Inflammatory macrophage (primary cell): ENCODE data around the gene TSC22D1.
A peak's percentile ranks its signal among the peaks of the same experiment; 100 is the strongest.

ENCODE experiments used
- DNase-seq, 2 donors: peaks; one replicate each; pipeline ENCODE4 v3.0.0-alpha.2; 2020 to 2022

TSC22D1 gene

DNA sequence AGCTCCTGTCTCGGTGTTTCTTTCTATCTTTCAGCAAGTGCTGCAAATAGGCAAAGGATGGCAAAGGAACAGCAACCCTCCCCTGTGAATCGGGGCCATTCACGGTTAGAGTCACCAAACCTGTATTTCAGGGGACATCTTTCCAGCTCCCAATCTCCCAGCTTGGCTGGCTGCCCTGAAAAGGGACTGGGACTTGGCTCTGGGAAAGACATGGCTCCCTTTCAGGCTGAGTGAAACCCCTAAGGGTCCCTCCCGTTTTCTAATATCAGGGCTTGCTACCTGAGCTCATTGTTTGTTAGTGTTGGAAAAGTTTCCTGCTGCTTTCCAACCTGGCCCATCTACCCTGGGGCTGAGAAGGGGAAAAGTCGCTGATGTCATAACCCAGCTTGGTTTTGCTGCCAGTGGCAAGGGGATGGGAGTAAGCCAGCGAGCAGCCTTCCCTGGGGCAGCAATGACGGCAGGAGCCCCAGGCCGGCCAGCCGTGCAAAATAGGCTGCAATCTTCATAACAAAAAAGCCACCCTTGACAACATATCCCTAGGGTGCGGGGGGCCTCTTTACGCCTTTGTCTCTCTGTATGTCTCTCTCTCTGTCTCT lies 172.6 kb downstream of the TSC22D1 start:
- no peak for DNase-seq

DNA sequence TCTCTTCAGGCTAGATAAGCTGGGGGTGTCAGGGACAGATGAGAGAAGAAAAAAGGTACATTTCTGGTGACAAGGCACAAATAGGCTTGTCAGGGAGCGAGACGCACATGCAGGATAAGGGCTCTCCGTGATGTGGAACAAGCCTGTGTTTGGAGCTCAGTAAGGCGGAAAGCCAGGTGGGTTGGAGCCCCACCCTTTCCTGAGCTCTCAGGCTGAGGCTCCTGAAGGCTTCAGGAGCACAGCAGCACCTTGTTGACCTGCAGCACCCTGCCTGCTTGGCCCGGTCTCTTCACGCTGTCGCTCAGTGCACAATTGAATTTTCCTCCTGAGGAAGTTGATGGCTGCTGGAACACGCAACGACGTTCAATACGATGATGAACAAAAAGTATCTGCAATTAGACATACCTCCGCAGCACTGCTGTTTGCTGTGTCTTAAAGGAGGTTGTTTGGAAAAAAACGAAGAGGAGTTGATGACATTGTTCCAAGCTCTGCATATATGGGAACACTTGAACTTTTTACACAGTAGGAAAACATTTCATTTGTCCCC lies 173.2 kb downstream of the TSC22D1 start:
- DNase-seq: no peak

DNA sequence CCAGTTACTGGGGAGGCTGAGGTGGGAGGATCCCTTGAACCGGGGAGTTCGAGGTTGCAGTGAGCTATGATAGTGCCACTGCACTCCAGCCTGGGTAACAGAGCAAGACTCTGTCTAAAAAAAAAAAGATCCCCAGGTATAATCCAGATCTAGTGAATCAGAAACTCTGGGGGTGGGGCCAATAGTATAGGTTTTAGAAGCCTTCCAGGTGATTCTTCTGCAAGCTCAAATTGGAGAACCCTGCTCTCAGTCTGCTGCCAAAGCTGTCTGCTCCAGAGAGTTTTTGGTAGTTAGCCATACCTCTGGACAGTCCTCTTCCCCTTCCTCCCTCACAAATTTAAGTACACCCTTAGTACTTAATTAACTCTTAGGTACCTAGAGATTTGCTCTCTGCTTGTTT lies 174.6 kb downstream of the TSC22D1 start:
- no peak for DNase-seq

DNA sequence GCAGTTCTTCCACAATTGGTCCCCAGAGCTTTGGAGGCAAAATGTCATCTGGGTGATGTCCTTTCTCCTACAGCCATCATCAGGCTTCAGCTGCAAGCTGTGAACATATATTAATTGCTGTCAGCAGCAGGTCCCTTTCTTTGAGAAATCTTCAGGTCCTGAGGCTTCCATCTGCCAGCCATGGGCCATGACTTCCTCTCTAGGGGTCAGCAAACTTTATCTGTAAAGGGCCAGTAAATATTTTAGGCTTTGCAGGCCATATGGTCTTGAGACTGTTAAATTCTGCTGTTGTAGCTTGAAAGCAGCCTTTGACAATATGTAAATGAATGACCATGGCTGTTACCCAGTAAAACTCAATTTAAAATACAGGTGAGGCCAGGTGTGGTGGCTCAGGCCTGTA lies 175.4 kb downstream of the TSC22D1 start:
- DNase-seq: no peak

DNA sequence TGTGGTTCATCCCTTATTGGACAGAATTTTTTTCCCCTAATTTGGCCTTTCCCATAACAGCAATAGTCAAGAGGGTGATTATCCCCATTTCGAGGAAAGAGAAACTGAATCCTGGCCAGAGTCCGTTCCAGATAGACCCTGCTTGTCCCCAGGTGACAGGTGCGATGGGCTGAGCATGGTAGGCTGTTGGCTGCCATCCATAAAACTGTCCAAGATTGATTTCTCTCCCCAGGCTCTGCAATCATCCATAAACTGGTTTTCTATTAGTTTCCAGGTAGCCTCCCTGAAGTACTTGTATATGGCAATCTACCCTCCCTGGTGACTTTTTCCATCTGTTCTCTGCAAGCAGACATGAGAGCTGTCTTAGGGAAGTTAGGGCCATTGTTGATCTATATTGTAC lies 177.1 kb downstream of the TSC22D1 start:
- DNase-seq: no peak

DNA sequence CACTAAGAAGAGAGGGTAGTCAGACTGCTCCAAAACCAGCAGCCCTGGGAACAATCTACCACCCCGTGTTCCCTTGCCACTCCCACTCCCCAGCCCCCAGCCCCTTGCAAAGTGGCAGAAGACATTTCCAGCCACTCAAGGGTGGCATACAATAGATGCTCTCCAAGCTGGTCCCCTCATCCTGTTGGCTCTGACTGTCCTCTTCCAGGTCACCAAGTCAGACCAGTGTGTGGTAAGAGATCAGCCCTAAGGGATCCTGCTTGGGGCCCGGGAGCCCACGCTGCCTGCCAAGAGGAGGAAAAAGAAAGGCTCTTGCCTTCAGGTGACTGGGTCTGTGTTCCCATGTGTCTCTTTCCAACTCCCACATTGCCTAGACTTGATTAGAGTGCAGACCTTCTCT lies 177.5 kb downstream of the TSC22D1 start:
- no peak for DNase-seq

DNA sequence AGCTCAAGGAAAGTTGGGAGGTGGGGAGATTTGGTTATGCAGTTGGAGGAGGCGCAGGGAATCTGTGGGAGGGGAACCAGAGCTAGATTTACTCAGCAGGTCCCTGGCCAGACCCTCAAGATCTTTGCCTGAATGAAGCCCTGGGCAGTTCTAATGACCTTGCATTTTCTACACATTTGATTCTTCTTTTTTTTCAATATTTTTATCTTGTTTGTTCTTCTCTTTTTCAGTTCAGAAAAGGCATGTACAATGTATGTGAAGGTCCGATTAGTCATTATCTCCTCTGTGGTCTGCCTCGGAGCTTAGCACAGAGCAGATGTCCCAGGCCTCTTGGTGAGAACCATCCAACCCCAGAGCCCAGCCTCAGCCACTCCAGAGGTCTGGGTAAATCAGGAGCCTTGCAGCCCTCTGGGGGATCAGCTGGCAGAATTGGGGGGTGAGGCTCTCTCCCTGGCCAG lies 178.3 kb downstream of the TSC22D1 start:
- DNase-seq: no peak

DNA sequence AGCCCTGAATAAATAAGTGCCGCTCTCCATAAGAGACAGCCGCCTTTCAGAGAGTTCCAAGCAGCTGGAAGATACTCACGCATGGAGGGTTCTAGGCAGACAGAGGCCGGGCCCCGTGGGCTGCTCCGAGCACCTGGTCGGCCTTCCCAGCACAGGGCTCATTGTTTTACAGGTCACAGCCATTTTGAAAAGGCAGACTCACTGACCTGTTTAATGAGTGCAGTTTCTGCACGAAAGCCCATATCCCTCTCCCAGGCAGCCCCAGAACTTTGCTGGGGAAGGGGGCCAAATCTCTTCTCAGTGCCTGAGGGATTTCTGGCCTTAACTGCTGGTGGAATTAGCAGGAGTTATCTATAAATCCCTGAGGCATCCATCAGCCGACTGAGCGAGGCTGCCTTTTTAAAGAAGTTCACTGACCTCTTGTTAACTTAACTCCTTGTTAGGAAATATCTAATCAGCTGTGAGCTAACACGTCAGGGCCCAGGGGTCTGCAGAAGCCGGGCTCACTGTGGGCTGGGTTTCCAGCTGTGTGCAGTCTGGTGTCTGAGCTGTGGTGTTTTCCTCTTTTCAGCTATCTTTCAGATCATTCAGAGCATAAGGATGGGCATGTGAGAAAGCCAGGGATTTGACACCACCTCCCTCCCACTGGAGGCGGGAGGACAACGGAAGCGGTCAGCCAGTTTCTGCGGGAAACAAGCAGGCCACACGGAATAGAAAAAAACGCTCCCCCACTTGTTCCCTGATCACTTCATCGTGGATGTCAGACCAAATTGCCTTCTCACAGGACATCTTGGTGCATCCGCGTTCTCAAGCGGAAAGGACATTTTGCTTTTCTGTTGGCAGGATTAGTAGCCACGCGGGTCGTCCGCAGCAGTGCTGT lies 179.2 kb downstream of the TSC22D1 start:
- DNase-seq: no peak

DNA sequence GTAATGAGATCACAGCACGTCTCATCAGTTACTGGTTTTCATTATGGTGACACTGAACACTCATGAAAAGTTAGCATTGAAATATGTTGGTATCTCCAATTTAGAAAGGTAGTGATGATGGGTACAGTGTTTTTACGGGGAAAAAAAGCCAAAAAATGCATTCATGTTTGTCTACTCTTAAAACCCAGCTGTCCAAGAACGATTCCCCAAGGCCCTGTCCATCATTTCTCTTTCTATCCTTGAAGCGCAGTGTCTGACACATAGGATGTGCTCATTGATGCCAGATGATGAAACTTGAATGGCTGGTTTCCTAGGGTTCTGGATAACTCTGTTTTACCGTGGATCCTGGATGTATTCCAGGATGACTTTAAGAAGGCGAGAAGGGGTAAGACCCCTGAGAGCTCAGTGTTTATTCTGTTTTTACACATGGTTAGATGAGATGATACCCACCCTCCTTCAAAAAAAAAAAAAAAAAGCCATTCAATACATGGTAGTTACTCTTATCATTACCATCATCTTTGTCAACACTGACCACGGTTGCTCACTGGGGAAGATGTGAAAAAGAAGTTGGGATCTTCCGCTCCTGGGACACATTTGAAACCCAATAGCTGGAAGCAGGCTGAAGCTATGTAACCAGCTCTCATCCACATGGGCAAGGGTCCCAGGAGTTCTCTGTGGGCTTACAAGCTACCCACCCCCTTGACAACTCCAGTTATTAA lies 180.0 kb downstream of the TSC22D1 start:
- DNase-seq: no peak

DNA sequence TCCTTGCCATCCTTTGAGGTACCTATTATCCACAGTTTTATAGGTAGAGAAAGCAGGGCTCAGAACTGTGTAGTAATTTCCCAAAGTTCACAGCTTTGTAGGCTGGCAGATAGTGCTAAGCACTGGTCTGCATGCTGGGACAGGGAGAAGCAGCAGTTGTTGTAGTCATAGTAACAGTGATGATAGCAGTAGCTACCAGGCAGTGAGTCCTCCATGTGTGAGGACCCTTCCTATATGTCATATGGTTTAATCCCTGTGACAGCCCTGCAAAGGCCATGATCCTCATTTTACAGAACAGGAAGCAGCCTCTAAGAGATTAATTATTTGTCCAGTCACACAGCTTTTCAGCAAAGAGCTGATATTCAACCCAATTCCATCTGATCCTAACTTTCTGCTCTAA lies 181.5 kb downstream of the TSC22D1 start:
- no peak for DNase-seq

DNA sequence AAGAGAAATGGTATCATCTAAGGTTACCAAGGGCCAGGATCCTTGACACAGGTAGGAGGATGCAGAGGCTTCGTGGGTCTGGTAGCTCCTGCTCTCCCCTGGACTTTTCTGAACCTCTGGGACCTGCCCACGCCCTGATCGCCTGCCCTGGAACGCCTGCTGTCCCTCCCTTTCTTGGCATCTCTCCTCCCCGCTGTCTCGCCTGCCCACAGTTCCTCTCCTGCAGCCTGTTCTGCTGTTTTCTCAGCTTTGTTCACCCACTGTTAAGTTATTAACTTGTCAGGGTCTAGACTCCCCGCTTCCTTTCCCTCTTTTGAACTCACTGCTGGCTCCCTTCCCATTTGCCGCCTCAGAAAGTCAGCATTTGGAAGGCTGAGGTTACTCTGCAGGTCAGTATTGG lies 182.7 kb downstream of the TSC22D1 start:
- DNase-seq: no peak

DNA sequence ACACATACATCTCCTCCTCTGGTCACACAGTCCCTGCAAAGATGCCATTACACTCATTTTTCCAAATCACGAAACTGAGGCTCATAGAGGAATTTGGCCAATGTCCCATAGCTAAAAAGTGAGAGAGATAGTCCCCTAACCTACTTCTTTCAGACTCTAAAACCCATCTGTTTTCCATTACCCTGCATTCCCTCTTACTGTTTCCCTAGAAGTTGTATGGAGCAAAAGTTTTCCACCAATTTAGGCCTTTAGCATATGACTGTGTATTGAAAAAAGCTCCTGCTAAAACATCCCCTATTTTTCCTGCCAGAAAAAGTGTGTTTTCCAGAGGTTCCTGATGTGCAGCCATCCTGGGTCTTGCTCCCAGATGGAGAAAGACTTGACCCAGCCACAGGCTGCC lies 186.3 kb downstream of the TSC22D1 start:
- DNase-seq: no peak

DNA sequence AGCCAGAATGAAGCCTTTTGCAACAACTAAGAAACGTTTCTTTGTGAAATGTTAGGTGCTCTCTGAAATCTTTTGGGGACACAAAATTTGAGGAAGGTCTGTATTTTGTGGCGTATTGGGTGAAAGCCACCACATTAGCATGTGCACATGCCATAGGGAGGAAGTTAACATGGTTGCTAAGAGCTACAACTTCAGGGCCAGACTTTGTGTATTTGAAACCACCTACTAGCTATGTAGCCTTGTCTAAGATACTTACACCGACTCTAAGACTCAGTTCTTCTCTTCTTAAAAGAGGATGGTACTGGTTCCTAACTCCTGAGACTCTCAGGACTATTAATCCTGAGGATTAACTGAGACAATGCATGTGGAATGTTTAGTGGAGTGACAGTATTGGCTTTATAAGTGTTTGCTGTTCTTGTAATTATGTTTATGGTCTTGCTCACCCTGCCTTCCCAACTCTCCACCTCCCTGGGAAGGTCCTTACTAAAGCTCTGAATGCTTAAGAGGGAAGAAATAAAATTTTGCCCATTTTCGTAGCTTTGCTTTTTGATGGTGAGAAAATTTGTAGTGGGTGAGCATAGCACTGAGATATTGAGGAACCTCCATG lies 187.0 kb downstream of the TSC22D1 start:
- DNase-seq: peak; percentile 43 to 48

DNA sequence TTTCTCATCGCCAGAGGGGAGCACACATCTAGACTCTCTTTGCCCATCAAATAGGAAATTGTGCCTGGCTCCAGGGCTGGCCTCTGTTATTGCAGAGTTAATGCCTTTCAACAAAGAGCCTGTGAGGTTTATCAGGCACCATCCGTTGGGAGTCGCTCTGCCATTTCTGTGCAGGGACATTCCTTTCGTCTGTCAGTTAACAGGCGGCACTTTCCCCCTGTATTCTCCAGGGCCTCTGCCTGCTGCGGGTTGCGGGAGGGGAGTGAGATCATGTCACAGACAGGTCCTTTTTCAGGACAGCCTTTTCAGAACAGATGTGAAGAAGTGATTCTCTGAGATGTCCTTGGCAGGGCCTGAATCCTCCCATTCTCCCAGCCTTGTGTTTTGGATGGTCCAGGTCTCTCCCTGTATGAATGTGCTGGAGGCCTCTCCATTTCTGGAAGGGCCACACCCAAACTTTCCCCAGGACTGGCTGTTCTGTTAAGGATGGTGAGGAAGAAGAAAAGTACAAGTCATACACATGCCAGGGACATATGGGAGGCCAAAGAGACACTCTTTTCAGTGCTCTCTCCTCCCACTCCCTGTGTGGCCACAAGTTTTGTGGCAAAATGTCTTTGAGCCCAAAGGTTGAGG lies 187.6 kb downstream of the TSC22D1 start:
- DNase-seq: no peak

DNA sequence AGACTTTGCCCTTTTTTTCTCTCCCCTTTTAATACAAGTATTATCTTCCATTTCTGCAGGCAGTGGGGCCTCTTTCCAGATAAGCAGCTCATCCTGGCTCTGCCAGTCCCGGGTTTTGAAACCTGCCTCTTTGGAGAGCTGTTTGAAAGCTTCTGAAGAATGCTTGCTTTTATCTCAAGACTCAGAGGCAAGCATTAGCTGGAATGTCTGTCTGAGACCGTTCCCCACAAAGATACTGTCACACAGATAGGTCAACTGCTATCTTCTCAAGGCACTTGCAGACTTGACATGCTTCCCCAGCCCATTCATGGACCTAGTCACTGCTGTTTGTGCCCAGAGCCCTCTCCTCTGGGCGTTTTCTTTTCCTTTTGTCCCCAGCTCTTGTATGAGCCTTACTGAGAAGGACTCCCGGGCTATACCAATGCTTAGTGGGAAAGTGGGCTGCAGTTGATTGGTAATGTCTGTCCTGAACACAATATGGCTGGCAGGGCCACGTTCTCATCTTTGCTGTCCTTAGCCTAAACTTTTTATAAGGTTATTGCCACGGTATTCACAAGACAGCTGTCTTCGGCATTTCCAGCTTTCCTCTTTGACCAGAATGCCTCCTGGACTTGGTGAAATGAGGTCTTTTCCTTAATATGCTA lies 189.1 kb downstream of the TSC22D1 start:
- no peak for DNase-seq

DNA sequence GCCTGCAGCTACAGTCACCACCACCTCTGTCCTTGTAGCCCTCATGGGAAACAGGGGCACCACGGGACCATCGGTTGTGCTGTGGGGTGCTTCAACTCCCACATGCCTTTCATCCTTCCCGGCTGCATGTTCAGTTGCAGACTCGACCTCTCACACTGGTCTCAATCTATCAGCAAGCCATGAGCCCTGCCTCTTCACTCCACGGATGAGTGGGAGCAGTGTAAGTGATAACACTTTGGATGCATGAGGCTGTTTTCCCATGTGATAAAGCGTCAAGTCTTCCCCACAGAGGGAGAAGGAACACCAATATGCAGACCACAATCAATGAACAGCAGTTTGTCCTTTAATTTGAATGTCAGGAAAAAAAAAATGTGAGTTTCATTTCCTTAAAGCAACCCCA lies 190.3 kb downstream of the TSC22D1 start:
- DNase-seq: no peak

DNA sequence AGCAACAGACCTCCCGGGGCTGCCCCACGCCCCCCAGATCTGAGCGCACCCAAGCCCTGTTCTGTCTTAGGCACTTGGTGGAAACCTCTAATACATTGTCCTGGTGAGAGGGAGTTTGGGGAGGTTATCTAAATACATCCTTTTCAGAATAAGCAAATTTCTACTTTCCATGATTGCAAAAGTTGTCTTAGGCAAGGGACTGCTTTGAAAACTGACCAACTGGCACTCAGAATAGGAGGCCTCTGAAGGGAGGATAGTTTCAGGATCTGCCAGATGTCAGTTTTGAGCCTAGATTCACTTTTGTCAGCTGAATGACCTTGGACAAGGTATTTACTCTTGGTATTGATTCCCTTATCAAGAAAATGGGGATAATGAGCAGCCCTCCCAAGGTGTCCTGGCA lies 190.7 kb downstream of the TSC22D1 start:
- no peak for DNase-seq

DNA sequence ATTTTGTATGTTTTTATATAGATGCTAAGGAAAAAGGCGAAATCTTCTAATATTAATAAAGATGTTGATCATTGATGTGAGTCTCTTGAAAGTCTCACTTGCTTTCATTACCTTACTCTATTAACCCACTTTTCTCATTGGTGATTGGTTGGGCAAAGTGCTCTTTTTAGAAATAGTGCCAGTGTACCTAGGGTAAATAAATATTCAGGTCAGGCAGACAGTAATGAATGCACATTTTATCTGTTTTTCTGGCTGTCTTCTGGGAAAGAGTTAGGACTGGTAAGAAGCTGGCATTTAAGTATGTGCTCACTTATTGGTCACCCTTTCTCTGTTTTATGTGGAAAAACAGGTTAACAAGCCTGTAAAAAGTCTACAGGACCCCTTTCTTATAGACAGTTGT lies 191.4 kb downstream of the TSC22D1 start:
- DNase-seq: no peak

DNA sequence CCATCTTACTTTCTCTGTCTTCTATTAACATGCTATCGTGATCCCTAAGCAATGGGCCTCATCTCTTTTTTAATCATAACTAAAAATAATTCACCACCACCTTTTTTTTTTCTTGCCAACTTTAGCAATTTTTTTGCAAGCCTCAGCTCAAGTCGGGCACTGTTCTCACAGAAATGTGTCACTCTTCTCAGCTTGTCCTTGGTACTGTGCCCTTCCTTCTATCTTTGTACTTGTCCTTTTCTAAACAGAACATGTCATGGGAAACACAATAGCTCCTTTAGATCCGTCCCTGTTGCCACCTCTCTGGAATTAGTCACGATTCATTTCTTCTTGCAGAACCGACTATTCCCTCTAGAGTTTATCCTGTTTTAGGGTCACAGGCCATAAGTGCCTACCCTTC lies 192.2 kb downstream of the TSC22D1 start:
- DNase-seq: no peak

DNA sequence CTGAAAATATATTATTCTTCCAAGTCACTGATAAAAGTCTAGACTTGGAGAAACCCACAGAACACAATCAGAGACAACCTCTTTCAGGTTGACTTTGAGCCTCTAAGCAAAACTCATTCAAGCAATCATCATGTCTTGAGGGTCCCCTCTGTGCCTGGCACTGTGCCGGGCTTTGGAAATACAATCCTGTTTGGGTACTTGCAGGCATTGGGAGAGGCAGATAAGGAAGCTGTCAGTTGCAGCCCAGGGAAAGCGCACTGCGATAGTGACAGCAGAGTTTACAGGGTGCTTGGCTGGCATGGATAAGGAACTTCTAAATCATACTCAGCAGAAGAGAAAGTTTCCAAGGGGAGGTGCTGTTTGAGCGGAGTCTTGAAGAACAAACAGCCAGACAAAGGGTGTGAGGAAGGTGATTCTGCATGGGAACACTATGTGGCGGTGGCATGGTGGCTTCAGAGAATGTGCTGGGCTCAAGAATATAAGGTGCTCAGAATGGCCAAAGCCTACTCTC lies 193.4 kb downstream of the TSC22D1 start:
- DNase-seq: no peak
